NCI-H748 (cell line): ENCODE measurements around the gene MATK.

Experiments used
- DNase-seq: peaks from one replicate; lab custom pipeline; 2025; ENCODE audit not compliant: unreplicated experiment; lab: John Stamatoyannopoulos, UW

MATK gene

DNA sequence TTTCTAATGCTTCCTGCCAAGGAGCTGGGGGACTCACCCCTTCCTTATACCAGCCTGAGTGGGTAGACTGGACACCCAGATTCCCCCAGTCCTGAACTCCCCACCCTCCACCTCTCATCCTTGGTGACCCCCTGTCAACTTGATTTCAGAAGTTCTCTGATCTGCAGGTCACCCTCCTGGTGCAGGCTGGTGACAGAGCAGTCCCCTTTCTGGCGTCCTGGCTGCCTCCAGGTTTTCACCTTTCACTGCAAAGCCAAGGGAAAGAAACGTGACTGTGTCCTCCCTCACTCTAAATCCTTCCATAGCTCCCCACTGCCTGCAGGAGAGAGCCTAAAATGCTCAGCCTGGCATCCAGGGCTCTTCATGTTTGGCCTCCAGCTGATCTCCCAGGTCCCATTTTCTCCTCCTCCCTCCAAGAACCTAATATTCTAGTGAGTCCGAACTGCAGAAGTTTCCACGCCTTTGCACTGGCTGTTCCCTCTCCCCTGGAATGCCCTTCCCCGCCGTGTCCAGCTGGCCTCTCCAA is 4.1 kb upstream of the MATK start:
- DNase-seq, result no peak

DNA sequence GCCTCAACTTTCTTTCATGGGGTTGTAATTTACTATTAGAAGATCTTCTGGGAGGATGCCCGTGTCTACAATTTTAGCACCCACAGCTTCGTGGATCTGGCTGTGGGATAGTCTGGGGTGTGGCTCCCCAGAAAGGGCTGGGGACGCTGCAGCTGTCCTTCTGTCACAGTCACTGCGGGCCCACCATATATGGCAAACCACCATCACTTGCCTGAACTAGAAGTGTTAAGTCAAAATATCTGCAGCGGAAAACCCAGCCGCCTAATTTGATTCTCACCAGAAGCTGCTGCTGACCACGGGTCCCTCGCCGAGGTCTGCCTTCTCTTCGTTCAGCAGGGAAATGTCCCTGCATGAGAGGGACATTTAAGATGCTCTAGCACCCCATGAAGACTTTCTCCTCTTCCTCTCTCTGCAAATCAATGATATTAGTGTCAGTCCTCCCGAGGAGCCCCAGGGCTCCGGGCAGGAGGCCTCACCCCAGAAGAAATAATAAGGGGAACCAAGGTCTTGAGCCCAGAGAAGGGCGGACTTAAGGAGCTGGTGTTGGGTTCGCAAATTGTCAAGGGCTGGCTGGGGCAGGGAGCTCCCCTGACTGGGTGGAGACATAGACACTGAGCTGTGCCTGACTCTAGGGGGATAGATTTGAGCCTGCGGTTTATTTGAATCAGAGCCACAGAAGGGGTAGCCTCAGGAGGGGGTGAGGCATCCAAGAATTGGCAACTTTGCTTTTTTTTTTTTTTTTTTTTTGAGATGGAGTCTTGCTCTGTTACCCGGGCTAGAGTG is 3.0 kb upstream of the MATK start:
- no peak for DNase-seq

DNA sequence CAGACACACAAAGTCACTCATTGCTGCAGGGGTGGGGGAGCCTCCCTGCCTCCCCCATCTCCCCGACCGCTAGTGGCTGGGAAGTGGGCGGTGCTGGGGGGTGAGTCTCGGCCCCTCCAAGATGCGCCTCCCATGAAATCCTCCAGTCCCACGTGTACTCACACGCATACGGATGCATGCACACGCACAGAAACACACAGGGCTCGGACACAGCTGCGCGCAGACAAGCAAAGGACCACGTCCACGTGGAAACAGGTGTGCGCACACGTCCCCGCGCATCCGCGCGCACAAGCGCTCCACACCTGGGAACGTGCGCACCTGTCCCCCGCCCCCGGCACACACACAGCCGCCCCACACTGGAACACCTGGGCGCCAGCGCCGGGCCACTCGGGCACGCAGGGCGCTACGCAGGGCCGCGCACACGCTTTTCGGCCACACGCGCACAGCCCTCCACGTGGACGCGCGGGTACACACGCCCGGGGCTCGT is 687 bp downstream of the MATK start:
- peak; percentile 33 for DNase-seq

DNA sequence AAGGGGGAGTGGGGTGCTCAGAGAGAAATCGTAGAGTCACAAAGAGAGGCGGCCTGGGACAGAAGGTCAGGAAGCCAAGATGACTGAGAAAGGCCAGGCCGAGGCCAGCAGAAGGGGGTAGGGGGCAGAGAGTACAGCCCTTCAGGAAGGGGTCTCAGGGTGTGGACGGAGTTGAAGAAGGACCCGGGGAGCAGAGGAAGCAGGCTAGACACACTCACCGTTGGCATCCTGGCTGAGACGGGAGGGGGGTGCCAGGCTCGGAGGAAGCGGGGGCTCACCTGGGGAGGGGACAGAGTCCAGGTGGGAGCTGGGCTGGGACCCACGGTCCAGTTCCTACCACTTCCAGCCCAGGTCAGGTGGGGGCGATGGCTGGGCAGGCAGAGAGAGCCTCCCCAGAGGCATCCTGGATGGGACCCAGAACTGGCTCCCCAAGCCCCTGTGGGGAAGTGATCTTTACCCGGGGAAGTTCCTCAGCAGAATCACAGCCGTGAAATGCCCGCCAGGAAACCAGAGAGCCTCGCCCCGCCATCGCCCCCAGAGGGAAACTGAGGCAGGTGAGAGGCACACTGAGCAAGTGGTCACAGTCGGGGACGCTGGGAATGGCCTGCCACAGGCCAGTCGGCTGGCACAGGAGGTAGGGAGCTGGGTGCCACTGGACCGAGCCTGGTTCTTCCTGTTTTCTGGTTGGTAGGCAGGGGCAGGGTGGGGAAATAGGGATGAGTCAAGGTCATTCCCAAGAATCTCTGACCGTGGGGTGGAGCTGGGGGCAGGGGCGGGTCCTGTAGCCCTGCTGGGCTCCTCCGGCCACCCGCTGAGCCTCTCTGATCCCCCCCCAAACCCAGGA is 1.4 kb downstream of the MATK start:
- no peak for DNase-seq

DNA sequence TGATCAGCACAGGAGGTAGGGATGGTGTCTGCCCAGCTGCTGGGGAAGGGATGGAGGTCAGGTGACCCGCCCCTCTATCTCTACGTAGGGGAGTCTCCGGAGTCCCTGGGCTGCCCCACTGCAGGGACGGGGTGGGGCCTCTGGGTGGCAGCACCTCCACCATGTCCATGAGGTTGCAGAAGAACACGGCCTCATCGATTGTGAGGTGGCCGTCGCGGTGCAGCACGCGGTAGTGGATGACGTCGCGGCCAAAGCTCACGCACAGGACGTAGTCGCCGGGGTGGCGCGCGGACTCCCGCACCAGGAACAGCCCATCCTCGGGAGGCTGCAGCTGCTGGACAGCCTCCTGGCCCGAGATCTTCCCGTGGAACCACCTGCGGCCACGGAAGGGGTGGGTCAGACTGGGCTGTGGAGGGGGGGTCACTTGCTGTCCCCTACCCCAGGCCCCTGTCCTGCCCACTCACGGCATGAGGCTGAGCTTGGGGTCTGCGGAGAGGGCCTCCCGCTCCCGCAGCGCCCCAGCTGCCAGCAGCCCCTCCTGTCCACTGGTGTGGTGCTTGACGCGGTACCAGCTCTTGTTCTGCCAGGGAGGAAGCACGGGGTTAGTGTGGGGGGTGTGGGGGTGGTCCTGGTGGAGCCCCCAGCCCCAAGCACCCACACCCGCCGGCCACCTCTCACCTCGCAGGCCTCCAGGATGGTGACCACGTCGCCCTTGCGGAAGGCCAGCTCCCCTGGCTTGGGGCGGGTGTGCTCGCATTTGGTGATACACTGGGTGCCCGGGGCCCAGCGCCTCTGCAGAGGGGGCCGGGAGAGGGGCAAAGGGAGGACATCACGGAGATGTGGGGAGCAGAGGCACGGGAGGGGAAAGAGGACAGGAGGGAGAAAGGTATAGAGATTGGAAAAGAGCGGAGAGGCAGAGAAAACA is 2.3 kb downstream of the MATK start:
- DNase-seq, result peak; percentile 42

DNA sequence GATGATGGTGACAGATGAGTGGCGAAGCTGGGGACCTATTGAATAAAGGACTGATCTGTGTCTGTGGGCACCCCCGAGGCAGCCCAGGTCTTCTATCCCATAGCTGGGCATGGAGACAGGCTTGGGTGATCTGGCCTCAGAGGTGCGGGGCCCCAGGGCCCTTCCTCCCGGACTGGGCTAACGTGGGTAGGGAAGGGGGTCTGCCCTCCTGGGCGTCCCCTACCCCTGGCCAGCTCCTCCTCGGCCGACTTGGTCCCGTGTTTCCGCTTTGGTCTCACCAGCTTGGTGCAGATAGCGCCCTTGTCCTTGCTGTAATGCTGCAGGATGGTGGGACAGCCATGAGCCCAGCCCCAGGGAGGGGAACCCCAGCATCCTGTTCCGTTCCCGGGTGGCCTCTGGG is 3.3 kb downstream of the MATK start:
- no peak for DNase-seq

DNA sequence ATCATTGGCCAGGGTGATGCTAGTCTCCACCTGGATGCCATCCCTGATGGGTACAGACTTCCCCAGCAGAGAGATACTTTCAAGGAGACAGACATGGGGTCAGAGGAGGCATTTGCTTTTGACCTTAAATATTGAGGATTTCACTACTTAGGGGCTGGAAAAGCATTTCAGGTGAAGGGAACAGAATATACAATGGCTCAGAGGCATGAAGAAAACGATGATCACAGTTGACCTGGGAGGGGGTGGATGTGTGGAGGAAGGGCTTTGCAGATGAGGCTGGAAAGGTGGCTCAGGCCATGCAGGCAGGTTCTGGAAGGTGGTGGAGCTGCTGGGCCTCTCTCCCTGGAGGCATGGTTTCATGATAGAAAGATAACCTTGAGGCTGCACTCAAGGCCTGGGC is 3.9 kb downstream of the MATK start:
- DNase-seq, result no peak

DNA sequence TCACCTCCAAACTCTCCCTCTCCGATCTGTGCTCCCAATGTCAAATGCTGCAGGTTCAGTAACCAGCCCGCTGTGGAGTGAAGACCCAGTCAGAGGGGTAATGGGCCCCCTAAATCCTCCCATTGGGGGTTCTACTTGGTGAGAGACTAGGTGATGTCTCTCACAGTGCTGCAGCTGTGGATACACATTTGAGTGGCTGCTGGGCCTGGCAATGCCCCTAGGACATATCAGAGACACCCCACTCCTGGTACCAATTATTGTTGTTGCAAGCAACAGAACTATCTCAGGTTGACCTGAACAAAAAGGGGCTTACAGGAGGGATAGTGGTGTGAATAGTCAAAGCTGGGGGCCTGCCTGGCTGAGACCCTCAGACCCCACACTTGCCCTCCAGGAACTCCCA is 4.6 kb downstream of the MATK start:
- DNase-seq, result no peak

DNA sequence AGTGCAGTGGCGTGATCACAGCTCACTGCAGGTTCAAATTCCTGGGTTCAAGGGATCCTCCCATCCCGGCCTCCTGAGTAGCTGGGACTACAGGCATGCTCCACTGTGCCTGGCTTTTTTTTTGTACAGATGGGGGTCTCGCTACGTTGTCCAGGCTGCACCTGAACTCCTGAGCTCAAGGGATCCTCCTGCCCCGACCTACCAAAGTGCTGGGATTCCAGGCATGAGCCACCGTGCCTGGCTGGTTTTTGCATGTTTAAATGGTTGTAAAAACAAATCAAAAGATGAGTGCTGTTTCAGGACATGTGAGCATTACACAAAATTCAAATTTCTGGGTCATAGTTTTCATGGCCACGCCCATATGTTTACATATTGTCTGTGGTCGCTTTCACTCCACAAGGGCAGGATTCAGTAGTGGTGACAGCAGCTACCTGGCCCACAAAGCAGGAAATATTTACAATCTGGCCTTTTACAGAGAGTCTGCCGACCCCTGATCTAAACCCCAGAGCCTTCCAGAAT is 5.3 kb downstream of the MATK start:
- DNase-seq, result no peak

DNA sequence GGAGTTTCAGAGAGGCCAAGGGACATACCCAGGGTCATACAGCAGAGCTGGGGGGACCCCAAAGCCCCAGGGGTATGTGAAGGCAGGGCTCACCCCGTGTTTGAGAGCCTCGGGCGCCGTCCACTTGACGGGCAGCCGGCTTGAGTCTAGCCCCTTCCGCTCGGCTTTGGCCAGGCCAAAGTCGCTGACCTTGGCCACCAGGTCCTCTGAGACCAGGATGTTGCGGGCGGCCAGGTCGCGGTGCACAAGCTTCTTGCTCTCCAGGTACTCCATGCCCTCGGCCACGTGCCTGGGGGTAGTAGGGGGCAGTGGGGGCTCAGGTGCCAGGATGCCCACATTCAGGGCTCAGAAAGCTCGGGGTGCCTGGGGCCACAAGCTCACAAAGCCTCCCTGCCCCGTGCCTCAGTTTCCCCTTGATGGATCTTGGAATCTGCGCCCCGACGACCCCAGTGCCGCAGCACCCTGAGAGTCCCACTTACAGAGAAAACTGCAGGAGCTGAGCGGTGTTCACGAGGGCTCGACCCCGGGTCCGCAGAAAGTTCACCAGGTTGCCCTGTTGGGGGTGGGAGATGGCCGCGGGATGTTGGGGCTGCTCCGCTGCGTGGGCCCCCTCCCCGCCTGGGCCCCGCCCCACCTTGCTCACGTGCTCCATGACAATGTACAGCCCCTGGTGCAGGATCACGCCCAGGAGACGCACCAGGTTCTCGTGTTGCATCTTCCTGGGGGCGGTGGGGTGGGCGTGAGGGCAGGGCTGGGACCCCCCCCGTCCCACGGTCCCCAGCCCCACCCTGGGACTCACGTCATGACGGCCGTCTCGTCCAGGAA is 7.1 kb downstream of the MATK start:
- no peak for DNase-seq

DNA sequence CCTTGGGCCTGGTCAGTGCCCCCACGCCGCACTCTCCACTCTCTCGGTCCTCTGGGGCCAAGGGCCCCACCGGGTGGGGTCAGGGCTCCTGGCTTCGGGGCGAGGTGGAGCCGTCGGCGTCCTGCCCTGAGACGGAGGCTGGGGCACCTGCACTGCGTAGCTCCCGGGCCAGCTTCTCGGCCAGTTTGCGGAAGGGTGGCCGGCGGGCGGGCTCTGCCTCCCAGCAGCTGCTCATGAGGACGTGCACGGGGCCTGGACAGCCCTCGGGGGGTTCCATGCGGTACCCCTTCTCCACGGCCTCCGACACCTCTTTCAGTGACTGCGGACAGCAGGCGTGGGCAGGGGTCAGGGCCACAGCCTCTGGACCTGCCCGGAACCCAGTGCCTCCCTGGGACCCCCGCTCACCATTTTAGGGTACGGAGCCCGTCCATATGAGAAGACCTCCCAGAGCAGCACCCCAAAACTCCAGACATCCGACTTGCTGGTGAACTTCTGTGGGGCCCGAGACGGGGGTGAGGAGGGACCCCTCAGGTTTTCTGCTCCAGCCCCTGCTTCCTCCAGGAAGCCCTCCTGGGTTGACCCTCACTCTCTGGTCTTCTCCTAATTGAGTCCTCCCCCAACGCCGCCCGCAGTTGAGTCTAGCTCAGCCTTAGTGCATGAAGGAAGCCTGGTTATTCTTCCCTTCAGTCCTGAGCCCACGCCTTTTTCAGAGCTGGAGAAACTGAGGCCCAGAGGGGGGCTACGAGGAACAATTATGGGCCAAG is 7.9 kb downstream of the MATK start:
- no peak for DNase-seq

DNA sequence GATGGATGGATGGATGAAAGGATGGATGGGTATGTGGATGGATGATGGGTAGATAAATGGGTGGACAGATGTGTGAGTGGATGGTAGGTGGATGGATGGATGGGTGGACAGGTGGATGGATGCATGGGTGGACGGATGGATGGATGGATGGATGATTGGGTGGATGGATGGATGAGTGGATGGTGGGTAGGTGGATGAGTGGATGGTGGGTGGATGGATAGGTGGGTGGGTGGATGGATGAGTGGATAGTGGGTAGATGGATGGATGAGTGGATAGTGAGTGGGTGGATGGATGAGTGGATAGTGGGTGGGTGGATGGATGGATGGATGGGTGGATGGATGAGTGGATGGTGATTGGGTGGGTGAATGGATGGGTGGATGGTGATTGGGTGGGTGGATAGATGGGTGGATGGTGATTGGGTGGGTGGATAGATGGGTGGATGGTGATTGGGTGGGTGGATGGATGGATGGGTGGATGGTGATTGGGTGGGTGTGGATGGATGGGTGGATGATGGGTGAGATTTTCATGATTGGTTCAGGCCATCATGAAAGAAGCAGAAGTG is 9.6 kb downstream of the MATK start:
- no peak for DNase-seq

DNA sequence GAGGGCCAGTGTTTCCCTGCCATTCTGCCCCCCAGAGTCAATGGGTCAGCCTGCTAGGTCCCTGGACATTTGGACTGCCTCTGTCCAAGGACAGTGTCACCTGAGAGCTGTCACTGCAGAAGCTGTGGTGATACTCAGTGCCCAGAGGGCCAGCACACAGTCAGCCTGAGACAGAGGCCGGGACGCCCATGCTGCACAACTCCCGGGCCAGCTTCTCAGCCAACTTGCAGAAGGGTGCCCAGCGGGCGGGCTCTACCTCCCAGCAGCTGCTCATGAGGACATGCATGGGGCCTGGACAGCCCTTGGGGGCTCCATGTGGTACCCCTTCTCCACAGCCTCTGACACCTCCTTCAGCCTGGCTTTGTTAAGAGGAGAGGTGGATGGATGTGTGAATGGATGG is 10.3 kb downstream of the MATK start:
- DNase-seq, result no peak

DNA sequence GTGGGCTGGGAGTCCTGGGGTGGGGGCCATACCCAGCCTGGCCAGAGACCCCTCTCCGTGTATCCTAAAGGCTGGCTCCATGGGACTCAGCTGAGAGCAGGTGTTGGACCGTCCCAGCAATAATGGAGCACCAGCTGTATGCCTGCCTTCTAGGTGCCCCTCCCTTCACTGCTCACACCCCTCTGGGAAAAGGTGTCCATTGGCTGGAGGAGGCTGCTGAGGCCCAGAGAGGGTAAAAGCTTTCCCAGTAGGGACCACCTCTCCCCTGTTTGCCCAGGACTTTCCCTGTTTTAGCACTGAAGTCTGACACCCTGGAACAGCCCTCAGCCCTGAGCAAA is 10.8 kb downstream of the MATK start:
- no peak for DNase-seq

DNA sequence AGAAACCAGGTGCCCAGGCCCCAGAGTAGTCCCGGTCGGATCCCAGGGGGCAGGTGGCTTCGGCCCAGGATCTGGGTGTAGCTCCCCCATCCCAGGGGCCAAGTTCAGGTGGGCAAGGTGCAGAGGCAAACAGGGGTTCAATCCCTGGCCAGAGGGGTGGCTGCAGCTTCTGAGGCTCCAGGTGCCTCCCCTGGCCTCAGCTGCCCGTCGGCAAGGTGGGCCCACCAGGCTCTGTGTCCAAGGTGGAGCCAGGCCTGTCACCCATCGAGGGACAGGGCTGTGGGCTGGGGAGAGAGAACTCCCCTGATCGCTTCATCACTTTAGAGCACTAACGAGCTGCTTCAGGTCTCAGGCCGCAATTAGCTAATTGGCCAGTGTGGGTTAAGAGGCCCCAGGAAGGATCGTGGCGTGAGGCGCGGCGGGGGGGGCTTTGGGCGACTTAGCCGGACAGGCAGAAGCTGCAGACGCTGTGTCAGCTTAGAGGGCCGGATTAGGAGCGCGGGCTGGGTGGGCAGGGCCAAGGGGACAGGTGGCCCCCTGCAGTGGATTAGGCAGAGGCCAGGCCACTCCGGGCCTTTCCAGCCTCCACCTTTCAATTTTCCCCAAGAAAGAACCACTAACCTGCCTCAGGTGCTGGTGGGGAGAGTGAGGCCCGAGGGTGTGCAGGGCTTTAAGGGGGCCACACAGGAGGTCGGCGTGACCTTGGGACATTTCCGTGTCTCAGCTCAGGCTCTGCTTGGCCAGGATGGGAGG is 11.4 kb downstream of the MATK start:
- no peak for DNase-seq

DNA sequence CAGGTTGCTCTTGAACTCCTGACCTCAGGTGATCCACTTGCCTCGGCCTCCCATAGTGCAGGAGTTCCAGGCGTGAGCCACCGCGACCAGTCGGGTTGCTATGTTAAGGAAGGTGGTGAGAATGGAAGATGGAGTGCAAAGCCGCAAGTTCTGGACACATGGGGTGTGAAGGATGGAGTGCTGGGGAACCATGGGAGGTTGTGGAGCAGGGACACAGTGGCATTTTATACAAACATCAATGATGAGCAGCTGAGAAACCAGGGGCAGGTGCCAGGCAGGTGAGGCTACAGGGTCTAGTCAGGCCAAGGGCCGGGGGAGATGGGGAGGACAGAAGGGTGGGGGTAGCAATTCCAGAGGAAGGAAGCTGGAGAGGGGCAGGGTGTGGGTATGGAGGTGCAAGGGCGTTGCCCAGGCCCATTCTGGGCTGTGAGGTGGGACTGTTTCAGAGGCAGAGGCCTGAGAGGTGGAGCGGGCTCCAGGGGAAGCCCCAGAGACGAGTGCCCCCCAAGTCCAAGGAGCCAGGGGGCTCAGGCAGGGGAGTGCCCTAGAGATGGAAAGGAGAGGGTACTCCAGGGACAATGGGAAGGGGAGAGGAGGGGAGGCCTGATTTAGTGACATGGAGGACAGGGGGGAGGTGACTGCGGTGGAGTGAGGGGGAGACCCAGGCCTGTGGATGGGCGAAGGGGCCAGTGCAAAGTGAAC is 12.2 kb downstream of the MATK start:
- no peak for DNase-seq

DNA sequence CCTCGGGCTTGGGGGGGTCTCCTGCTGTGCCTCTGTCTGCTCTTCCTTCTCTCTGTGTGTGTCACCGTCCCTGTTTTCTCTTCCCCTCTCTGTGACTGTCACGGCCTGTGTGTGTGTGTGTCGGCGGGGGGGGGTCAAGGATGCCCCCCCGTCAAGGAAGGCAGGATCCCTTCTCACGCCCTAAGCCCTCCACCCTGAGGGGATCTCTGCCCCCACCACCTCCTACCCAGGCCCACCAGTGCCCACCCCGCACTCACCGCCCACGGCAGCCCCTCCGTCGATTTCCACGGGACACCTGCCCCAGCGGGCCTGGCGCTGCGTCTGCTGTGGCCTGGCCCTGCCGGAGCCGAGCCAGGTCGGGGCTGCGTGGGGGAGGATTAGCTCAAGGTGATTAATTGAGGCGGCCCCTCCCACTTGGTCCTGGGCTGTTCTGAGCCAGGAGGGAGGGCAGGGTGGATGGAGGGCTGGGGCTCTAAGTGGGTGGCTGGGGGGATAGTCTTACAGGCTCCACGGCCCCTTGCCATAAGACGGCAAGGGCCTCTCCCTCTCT is 14.2 kb downstream of the MATK start, which contains the start of gene RAX2:
TSS of gene RAX2 (minus strand) at position 323 of the 550 bp plus-strand sequence. CDS start 486 bp downstream, outside the sequence.
- no peak for DNase-seq
